HG03442 (cell line): ENCODE results near the gene FRMD4A.
"Not testable (repeated sequence)": the region's sequence is repeated elsewhere in the genome, so short reads cannot be mapped to it uniquely, and the experiment has no call there.

Source experiments
- ATAC-seq: cut with Tn5 transposase; IDR thresholded peaks from one replicate; pipeline ENCODE4 v1.9.1; 2021; ENCODE audit warnings: mild to moderate bottlenecking, moderate library complexity; ENCODE audit not compliant: unreplicated experiment

FRMD4A gene

GRCh38 chr10:13924040-13924725 is 406.5 kb downstream of the FRMD4A start:
- no peak for ATAC-seq

GRCh38 chr10:13922586-13922985 is 408.1 kb downstream of the FRMD4A start:
- no peak for ATAC-seq

GRCh38 chr10:13921941-13922340 is 408.8 kb downstream of the FRMD4A start:
- no peak for ATAC-seq

- ATAC-seq, result not testable (repeated sequence)
Measured at GRCh38 chr10:13921131-13921530, 409.6 kb downstream of the FRMD4A start.

- no peak for ATAC-seq
Measured at GRCh38 chr10:13920465-13920864, 410.3 kb downstream of the FRMD4A start.

- no peak for ATAC-seq
Measured at GRCh38 chr10:13920031-13920430, 410.7 kb downstream of the FRMD4A start.

- ATAC-seq, result no peak
Measured at GRCh38 chr10:13917791-13918190, 412.9 kb downstream of the FRMD4A start.

GRCh38 chr10:13916384-13916947 is 414.3 kb downstream of the FRMD4A start:
- ATAC-seq, result no peak

- ATAC-seq, result no peak
Measured at GRCh38 chr10:13915710-13916109, 415.0 kb downstream of the FRMD4A start.

- peak; percentile 41 for ATAC-seq
Measured at GRCh38 chr10:13913897-13914296, 416.8 kb downstream of the FRMD4A start.

GRCh38 chr10:13911821-13912520 is 418.8 kb downstream of the FRMD4A start:
- ATAC-seq, result no peak

- ATAC-seq, result no peak
Measured at GRCh38 chr10:13909516-13910258, 421.0 kb downstream of the FRMD4A start.

GRCh38 chr10:13908475-13908874 is 422.2 kb downstream of the FRMD4A start:
- ATAC-seq, result no peak

GRCh38 chr10:13907570-13907969 is 423.2 kb downstream of the FRMD4A start:
- ATAC-seq, result no peak

- no peak for ATAC-seq
Measured at GRCh38 chr10:13905281-13905680, 425.4 kb downstream of the FRMD4A start.

- no peak for ATAC-seq
Measured at GRCh38 chr10:13904064-13904463, 426.7 kb downstream of the FRMD4A start.

GRCh38 chr10:13902868-13903587 is 427.7 kb downstream of the FRMD4A start:
- ATAC-seq, result no peak

- no peak for ATAC-seq
Measured at GRCh38 chr10:13899941-13900340, 430.8 kb downstream of the FRMD4A start.

- ATAC-seq, result not testable (repeated sequence)
Measured at GRCh38 chr10:13896146-13896545, 434.6 kb downstream of the FRMD4A start.

- no peak for ATAC-seq
Measured at GRCh38 chr10:13894412-13895093, 436.2 kb downstream of the FRMD4A start.
